SH-SY5Y (cell line): ENCODE data around the gene TEAD1.

Experiments
- GATA2 ChIP-seq: IDR thresholded peaks from 2 replicates; pipeline ENCODE4 v1.6.1; 2011; ENCODE audit warnings: mild to moderate bottlenecking, low read depth, low read length
- GATA3 ChIP-seq: IDR thresholded peaks from 2 replicates; pipeline ENCODE4 v1.6.1; 2011; ENCODE audit warnings: low read depth, mild to moderate bottlenecking, low read length, moderate library complexity

DNA sequence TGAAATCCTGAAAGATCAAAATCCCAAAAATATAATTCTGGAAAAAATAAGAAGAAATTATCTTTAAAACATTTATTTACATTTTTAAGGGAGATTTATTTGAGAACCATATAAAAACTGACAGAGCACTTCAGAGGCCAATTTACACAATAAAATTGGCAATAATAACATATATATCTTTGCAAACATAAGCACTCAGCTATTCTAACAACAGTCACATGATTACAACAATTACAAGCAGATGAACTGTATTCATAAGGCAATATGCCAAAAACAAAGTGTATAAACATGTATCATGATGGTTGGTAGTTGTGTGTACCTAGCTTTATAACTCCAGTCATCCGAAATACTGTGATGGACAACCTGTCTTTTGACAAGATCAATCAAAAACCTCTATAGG is 317.2 kb downstream of the TEAD1 start:
- TF ChIP-seq GATA3 (no peak), GATA2 (no peak)
